AG20443 (cell line): Measurements from ENCODE around the gene PRR22.
"Not testable (repeated sequence)": the region's sequence is repeated elsewhere in the genome, so short reads cannot be mapped to it uniquely, and the experiment has no call there.

ENCODE experiments used
- DNase-seq: peaks from one replicate; pipeline ENCODE4 v3.0.0; 2012; ENCODE audit warnings: low spot score, mixed read lengths

Gene PRR22

DNA sequence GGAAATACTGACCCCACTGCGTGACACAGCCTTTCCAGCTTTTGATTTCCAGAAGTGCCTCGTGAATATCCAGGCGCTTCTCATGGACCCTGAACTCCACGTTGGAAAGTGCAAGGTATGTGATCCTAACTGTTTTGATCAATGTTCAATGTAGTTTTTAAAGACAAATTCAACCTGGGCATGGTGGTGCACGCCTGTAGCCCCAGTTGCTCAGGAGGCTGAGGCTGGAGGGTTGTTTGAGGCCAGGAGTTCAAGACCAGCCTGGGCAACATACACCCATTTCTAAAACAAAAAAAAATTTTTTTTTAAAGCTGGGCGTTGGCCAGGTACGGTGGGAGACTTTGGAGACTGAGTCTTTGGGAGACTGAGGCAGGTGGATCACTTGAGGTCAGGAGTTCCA is 32.8 kb downstream of the PRR22 start:
- no peak for DNase-seq

DNA sequence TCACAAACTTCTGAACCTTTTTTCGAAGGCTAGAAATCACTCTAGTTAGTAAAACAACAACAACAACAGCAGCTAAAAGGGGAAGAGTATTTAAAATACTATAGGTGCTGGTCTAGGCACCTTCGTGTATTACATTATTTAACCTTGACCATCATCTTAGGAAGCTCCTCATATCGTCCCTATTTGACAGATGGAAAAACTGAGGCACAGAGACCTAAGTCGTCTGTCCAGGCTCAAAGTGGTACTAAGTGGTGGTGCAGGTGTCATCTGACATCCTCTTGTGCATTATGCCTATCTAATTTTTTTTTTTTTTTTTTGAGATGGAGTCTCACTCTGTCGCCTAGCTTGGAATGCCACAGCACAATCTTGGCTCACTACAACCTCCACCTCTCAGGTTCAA is 35.0 kb downstream of the PRR22 start:
- no peak for DNase-seq

DNA sequence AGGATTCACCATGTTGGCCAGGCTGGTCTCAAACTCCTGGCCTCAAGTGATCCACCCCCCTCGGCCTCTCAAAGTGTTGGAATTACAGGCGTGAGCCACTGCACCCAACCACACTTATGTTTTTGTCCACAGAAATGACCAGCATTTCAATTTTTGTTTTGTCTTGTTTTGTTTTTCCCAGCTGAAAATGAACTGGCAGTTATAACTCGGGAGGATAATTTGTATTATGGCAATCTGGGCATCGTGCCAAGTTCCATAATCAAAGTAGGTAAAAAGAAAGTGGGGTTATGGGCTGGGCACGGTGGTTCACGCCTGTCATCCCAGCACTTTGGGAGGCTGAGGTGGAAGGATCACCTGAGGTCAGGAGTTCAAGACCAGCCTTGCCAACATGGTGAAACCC is 35.6 kb downstream of the PRR22 start:
- not testable (repeated sequence) for DNase-seq

DNA sequence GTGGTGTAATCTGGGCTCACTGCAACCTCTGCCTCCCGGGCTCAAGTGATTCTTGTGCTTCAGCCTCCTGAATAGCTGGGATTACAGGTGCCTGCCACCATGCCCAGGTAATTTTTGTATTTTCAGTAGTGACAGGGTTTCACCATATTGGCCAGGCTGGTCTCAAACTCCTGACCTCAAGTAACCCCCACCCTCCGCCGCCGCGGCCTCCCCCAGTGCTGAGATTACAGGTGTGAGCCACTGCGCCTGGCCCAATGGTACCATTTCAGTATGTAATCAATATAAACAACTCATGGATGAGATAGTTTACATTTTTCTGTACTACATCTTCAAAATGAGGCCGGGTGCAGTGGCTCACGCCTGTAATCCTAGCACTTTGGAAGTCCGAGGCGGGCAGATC is 39.5 kb downstream of the PRR22 start:
- not testable (repeated sequence) for DNase-seq

DNA sequence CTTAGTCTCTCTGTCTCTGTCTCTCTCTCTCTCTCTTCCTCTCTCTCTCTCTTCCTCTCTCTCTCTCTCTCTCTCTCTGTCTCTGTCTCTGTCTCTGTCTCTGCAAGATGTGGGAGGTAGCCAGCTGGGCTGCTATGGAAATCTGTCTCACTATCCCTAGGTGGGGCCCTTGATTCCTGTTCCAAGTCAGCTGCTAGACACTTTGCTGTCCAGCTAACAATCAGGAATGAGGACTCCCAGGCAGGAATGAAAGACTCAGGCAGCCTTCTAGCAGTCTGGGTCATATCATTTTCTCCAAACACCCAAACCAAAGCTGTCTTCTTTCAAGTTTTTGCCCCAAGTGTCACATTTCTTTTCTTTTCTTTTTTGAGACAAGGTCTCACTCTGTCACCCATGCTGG is 40.9 kb downstream of the PRR22 start:
- DNase-seq: peak; percentile 27

DNA sequence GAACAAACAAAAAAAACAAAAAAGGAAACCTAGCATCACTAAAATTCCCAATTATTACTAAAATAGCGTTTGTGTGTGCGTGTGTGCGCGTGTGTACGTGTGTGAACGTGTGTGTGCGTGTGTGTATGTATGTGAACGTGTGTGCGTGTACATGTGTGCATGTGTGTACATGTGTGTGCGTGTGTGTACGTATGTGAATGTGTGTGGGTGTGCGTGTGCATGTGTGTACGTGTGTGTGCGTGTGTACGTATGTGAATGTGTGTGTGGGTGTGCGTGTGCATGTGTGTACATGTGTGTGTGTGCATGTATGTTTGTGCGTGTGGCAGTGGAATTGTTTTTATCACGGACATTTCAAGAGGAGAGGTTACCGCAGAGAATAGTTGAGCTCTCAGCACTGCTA is 42.5 kb downstream of the PRR22 start:
- no peak for DNase-seq

DNA sequence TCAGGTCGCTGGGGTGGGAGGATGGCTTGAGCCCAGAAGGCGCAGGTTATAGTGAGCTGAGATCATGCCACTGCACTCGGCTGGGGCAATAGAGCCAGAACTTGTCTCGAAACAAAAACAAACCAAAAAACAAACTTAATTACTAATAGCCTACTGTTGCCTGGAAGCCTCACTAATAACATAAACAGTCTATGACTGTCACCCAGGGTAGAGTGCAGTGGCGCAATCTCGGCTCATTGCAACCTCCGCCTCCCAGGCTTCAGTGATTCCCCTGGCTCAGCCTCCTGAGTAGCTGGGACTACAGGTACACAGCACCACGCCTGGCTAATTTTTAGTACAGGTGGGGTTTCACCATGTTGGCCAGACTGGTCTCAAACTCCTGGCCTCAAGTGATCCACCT is 46.1 kb downstream of the PRR22 start:
- no peak for DNase-seq

DNA sequence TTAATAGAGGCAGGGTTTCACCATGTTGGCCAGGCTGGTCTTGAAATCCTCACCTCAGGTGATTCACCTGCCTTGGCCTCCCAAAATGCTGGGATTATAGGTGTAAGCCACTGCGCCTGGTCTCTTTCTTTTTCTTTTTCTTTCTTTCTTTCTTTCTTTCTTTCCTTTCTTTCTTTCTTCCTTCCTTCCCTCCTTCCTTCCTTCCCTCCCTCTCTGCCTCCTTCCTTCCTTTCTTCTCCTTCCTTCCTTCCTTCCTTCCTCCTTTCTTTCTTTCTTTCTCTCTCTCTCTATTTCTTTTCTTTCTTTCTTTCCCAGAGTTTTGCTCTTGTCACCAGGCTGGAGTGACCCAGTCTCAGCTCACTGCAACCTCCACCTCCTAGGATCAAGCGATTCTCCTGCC is 51.4 kb downstream of the PRR22 start:
- not testable (repeated sequence) for DNase-seq
